Suprapubic skin (tissue), 4 donors: ENCODE data around the gene RAD54L. TPM values are rescaled to one million over a fixed set of nuclear protein-coding genes. Genes with fewer than 3 reads are reported as not detected.

Experiments
- DNase-seq, 2 donors: peaks; one replicate each; pipeline ENCODE4 v3.0.0-alpha.2; 2019; ENCODE audit warnings: low spot score in 2 of 2
- H3K27ac ChIP-seq: fragments of 200-600 bp; sonication (generic); one replicate; pipeline ENCODE4 v1.5.1; 2019
- H3K27me3 ChIP-seq: fragments of 200-600 bp; sonication (generic); one replicate; pipeline ENCODE4 v1.5.1; 2019
- H3K36me3 ChIP-seq: fragments of 200-600 bp; sonication (generic); one replicate; pipeline ENCODE4 v1.5.1; 2019
- H3K4me1 ChIP-seq: fragments of 200-600 bp; sonication (generic); one replicate; pipeline ENCODE4 v1.5.1; 2019
- H3K4me3 ChIP-seq: fragments of 200-600 bp; sonication (generic); one replicate; pipeline ENCODE4 v1.5.1; 2019; ENCODE audit warnings: mild to moderate bottlenecking
- H3K9me3 ChIP-seq: fragments of 200-600 bp; sonication (generic); one replicate; pipeline ENCODE4 v1.5.1; 2019
- CTCF ChIP-seq, 2 donors: fragments of 200-600 bp in 1 of 2; fragments of 450-650 bp in 1 of 2; sonication (generic) in 1 of 2; IDR thresholded peaks; one replicate each; pipeline ENCODE4 v1.5.1; 2016 to 2019; ENCODE audit warnings: antibody characterized with exemption in 2 of 2, mild to moderate bottlenecking in 1 of 2, moderate library complexity in 1 of 2
- EP300 ChIP-seq: sonication (generic); formaldehyde crosslinking; IDR thresholded peaks from one replicate; pipeline ENCODE4 v1.6.1; 2017; ENCODE audit warnings: antibody characterized with exemption
- POLR2A ChIP-seq, 2 donors: fragments of 450-650 bp; IDR thresholded peaks; one replicate each; pipeline ENCODE4 v1.6.1; 2017; ENCODE audit warnings: antibody characterized with exemption in 2 of 2, mild to moderate bottlenecking in 2 of 2, moderate library complexity in 2 of 2
- POLR2AphosphoS5 ChIP-seq, 3 donors: sonication (generic); formaldehyde crosslinking; IDR thresholded peaks; one replicate each; pipeline ENCODE4 v1.6.1; 2017; ENCODE audit warnings: antibody characterized with exemption in 3 of 3
- WGBS: methylation state at CpG from one replicate; pipeline ENCODE4 v1.1.5; 2018; 5-methylcytosine and 5-hydroxymethylcytosine counted together
- total RNA-seq, 4 donors: library from RNA; depleted of rRNA; stranded (reverse); fragments of >200 nt; gene quantifications; one replicate each; pipeline ENCODE4 v1.1.0, GENCODE V29; 2016

The RAD54L gene
- total RNA-seq, 4 donors from 2014 or later = 1.1 to 6.1 (median 2.1) TPM

- 96% methylated on average over 4 of the region's 4 CpGs for WGBS
- H3K27ac ChIP-seq = no peak overlapping the region
- no peaks in the 10 kb centered on the region for H3K9me3 ChIP-seq
- TF ChIP-seq EP300 = no peak
- no peak for TF ChIP-seq POLR2AphosphoS5 (IDR thresholded peaks at IDR 0.05)
- TF ChIP-seq CTCF (IDR thresholded peaks at IDR 0.05) = no peak
- TF ChIP-seq POLR2A (IDR thresholded peaks at IDR 0.05) = no peak
- no peak for DNase-seq
- no peaks in the 10 kb centered on the region for H3K4me1 ChIP-seq
- H3K36me3 ChIP-seq = peaks cover 37% of the 10 kb centered on the region
- H3K4me3 ChIP-seq = no peak overlapping the region
- H3K27me3 ChIP-seq = no peaks in the 10 kb centered on the region
Observed at GRCh38 chr1:46289976-46290375, 42.4 kb downstream of the RAD54L start.

- H3K27me3 ChIP-seq = no peaks in the 10 kb centered on the region
- WGBS = 95% methylated on average over 2 of the region's 2 CpGs
- no peaks in the 10 kb centered on the region for H3K9me3 ChIP-seq
- no peak for TF ChIP-seq CTCF (IDR thresholded peaks at IDR 0.05)
- peaks cover 4% of the 10 kb centered on the region for H3K4me1 ChIP-seq
- no peak for DNase-seq
- no peak overlapping the region for H3K4me3 ChIP-seq
- H3K27ac ChIP-seq = no peak overlapping the region
- peaks cover 45% of the 10 kb centered on the region for H3K36me3 ChIP-seq
Observed at GRCh38 chr1:46295306-46295705, 47.7 kb downstream of the RAD54L start.

GRCh38 chr1:46298387-46298786 is 50.8 kb downstream of the RAD54L start:
- Histone ChIP-seq H3K4me1 (peaks cover 16% of the 10 kb centered on the region), H3K36me3 (peaks cover 41% of the 10 kb centered on the region), H3K4me3 (no peak overlapping the region), H3K9me3 (no peaks in the 10 kb centered on the region), H3K27me3 (no peaks in the 10 kb centered on the region), H3K27ac (no peak overlapping the region)
- no peak for DNase-seq
- TF ChIP-seq EP300 (no peak), POLR2AphosphoS5 (IDR thresholded peaks at IDR 0.05) (no peak), POLR2A (IDR thresholded peaks at IDR 0.05) (no peak), CTCF (IDR thresholded peaks at IDR 0.05) (no peak)

GRCh38 chr1:46300673-46301405 is 53.3 kb downstream of the RAD54L start:
- H3K9me3 ChIP-seq = no peaks in the 10 kb centered on the region
- no peaks in the 10 kb centered on the region for H3K27me3 ChIP-seq
- H3K27ac ChIP-seq = peak overlapping the region; percentile 98
- no peak for TF ChIP-seq CTCF (IDR thresholded peaks at IDR 0.05)
- peak overlapping the region; percentile 87 for H3K4me3 ChIP-seq
- WGBS = 32% methylated on average over 6 of the region's 6 CpGs
- H3K4me1 ChIP-seq = peaks cover 35% of the 10 kb centered on the region
- peaks cover 21% of the 10 kb centered on the region for H3K36me3 ChIP-seq
- DNase-seq = no peak

GRCh38 chr1:46301406-46301807 is 53.8 kb downstream of the RAD54L start:
- Histone ChIP-seq H3K27ac (peak overlapping the region; percentile 98), H3K4me1 (peaks cover 38% of the 10 kb centered on the region), H3K27me3 (no peaks in the 10 kb centered on the region), H3K36me3 (peaks cover 15% of the 10 kb centered on the region), H3K9me3 (no peaks in the 10 kb centered on the region), H3K4me3 (peak overlapping the region; percentile 87)
- TF ChIP-seq POLR2A (IDR thresholded peaks at IDR 0.05) (no peak), POLR2AphosphoS5 (IDR thresholded peaks at IDR 0.05) (no peak), EP300 (no peak), CTCF (IDR thresholded peaks at IDR 0.05) (no peak)
- DNase-seq = no peak
- WGBS = 7% methylated on average over 11 of the region's 17 CpGs
